ENCODE measurements around the gene PLET1.

GRCh38 chr11:112294688-112295340 lies 34.2 kb upstream of the PLET1 start:
- no peak for TF ChIP-seq POLR2A (IDR thresholded peaks at IDR 0.05; ENCODE audit: low read length)
- no peak for TF ChIP-seq GATA1 (IDR thresholded peaks at IDR 0.05; ENCODE audit: low read depth, low read length)
